Left ventricle myocardium inferior (tissue), 1 donor: Measurements from ENCODE around the gene AIDA. TPM values are rescaled to one million over a fixed set of nuclear protein-coding genes. Genes with fewer than 3 reads are reported as not detected.
"Not testable (repeated sequence)": the region's sequence is repeated elsewhere in the genome, so short reads cannot be mapped to it uniquely, and the experiment has no call there.

Experiments used
- DNase-seq: peaks from one replicate; pipeline ENCODE4 v3.0.0-alpha.2; 2020
- H3K27ac ChIP-seq: fragments of 200-600 bp; replicated peaks from 2 replicates; pipeline ENCODE4 v1.8.0; 2021
- H3K27me3 ChIP-seq: fragments of 200-600 bp; 2 replicates; pipeline ENCODE4 v1.8.0; 2021; ENCODE audit warnings: low read depth
- H3K36me3 ChIP-seq: fragments of 200-600 bp; 2 replicates; pipeline ENCODE4 v1.8.0; 2021
- H3K4me1 ChIP-seq: fragments of 200-600 bp; 2 replicates; pipeline ENCODE4 v1.8.0; 2021
- H3K4me3 ChIP-seq: fragments of 200-600 bp; 2 replicates; pipeline ENCODE4 v1.8.0; 2021; ENCODE audit warnings: mild to moderate bottlenecking, moderate library complexity
- H3K9me3 ChIP-seq: fragments of 200-600 bp; replicated peaks from 2 replicates; pipeline ENCODE4 v1.8.0; 2021
- intact Hi-C: fragments of 100-400 bp; cut with micrococcal nuclease; formaldehyde crosslinking; loops from one replicate; pipeline ENCODE4 v1.11.0; 2022
- total RNA-seq: library from RNA; stranded (reverse); fragmentation: NEBNext Ultra II Directional; extraction: Animal tissue kit (Norgen Biotek cat#: 25700); gene quantifications from one replicate; pipeline ENCODE4 v1.2.1, GENCODE V29; 2021
- TF ChIP-seq, protein P1 (sequence below): fragments of 200-600 bp; IDR thresholded peaks from 2 replicates; pipeline ENCODE4 v1.8.0; 2021; ENCODE audit warnings: antibody characterized with exemption, mild to moderate bottlenecking, borderline replicate concordance
- donor health status: DM: no; HTN: yes; CAD: no; lungs with severe emphysema.

Gene AIDA
- total RNA-seq, 1 donor from 2014 or later, result 46.3 TPM

GRCh38 chr1:222751255-222751654 lies 39.0 kb upstream of the AIDA start:
- DNase-seq, result no peak
- no peaks in the 10 kb centered on the region for H3K27me3 ChIP-seq
- intact Hi-C loops, result no loop called here
- no peaks in the 10 kb centered on the region for H3K9me3 ChIP-seq
- no peak overlapping the region for H3K27ac ChIP-seq
- H3K36me3 ChIP-seq, result no peaks in the 10 kb centered on the region
- H3K4me1 ChIP-seq, result no peaks in the 10 kb centered on the region
- TF ChIP-seq, protein P1, sequence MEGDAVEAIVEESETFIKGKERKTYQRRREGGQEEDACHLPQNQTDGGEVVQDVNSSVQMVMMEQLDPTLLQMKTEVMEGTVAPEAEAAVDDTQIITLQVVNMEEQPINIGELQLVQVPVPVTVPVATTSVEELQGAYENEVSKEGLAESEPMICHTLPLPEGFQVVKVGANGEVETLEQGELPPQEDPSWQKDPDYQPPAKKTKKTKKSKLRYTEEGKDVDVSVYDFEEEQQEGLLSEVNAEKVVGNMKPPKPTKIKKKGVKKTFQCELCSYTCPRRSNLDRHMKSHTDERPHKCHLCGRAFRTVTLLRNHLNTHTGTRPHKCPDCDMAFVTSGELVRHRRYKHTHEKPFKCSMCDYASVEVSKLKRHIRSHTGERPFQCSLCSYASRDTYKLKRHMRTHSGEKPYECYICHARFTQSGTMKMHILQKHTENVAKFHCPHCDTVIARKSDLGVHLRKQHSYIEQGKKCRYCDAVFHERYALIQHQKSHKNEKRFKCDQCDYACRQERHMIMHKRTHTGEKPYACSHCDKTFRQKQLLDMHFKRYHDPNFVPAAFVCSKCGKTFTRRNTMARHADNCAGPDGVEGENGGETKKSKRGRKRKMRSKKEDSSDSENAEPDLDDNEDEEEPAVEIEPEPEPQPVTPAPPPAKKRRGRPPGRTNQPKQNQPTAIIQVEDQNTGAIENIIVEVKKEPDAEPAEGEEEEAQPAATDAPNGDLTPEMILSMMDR, result no peak
- H3K4me3 ChIP-seq, result no peak overlapping the region

DNA sequence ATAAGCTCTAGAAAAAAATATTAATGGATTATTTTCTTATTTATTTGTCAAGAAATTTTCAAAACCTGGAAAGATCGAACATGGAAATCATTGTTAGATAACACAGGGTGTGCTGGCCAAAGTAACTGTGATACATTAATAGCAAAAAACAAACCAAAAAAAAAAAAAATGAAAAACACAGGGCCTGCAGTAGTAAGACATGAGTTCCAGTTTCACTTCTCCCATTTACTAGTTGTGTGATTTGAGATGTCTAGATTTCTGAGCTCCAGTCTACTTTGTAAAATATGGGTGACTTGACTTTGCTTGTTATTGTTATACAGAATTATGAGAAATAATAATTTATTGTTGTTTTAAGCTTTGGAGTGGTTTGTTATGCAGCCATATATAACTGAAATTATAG lies 38.4 kb upstream of the AIDA start:
- DNase-seq, result no peak
- H3K4me3 ChIP-seq, result no peak overlapping the region
- H3K36me3 ChIP-seq, result no peaks in the 10 kb centered on the region
- TF ChIP-seq, protein P1, result no peak
- intact Hi-C loops, result no loop called here
- H3K9me3 ChIP-seq, result no peaks in the 10 kb centered on the region
- no peak overlapping the region for H3K27ac ChIP-seq
- H3K4me1 ChIP-seq, result no peaks in the 10 kb centered on the region
- no peaks in the 10 kb centered on the region for H3K27me3 ChIP-seq

GRCh38 chr1:222749927-222750326 lies 37.6 kb upstream of the AIDA start:
- no peaks in the 10 kb centered on the region for H3K27me3 ChIP-seq
- H3K9me3 ChIP-seq, result no peaks in the 10 kb centered on the region
- no peaks in the 10 kb centered on the region for H3K4me1 ChIP-seq
- no peak overlapping the region for H3K27ac ChIP-seq
- TF ChIP-seq, protein P1, result peak; percentile 17
- no peak for DNase-seq
- intact Hi-C loops, result no loop called here
- no peak overlapping the region for H3K4me3 ChIP-seq
- H3K36me3 ChIP-seq, result no peaks in the 10 kb centered on the region

DNA sequence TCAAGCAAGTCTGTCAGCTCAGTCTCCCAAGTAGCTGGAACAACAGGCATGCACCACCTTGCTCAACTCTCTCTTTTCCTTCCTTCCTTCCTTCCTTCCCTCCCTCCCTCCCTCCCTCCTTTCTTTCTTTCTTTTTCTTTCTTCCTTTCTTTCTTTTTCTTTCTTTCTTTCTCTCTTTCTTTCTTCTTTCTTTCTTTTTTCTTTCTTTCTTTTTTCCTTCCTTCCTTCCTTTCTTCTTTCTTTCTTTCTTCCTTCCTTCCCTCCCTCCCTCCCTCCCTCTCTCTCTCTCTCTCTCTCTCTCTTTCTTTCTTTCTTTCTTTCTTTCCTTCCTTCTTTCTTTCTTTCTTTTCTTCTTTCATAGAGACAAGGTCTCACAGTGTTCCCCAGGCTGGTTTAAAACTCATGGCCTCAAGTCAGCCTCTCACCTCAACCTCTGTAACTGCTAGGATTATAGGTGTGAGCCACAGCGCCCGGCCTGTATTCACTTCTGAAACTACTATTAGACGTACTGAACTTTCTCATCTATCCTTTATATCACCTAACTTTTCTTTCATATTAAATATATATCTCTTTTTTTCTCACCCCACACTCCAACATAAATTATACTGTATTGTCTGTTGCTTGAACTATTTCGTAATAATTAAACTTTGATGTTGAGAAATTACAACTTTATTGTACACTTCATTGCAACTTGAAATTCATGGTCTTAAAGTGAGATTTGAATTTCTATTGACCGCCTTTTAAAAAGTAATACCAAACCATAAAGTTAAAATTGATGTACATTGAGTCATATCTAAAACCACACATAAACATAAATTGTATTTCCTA lies 29.6 kb upstream of the AIDA start:
- intact Hi-C loops, H3K4me1 ChIP-seq, DNase-seq, H3K36me3 ChIP-seq, H3K27me3 ChIP-seq, H3K9me3 ChIP-seq, H3K27ac ChIP-seq, H3K4me3 ChIP-seq: not testable (repeated sequence)

DNA sequence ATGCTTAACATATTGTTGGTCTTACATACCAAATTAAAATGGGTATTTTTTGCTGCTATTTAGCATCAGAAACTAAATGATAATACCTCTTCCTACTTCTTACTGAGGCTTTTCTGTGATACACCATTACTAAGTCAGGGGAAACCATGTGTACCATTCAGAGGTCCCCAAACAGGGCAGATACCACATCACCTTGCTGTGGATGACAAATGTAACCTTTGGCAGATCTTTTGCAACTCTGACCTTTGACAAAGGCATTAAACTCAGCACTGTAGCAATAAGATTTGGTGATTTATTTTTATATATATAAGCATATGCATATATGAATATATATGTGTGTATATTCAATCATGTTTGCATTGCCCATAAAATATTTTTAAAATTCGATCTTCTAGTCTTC lies 27.6 kb upstream of the AIDA start:
- Histone ChIP-seq H3K4me3 (no peak overlapping the region), H3K4me1 (no peaks in the 10 kb centered on the region), H3K27ac (no peak overlapping the region), H3K9me3 (no peaks in the 10 kb centered on the region), H3K27me3 (no peaks in the 10 kb centered on the region), H3K36me3 (peaks cover 15% of the 10 kb centered on the region)
- DNase-seq, result no peak
- TF ChIP-seq, protein P1, result no peak
- intact Hi-C loops, result loop anchor here (5.0 kb wide), 1 partner anchor 352 kb away; no protein-coding TSS in a partner anchor

DNA sequence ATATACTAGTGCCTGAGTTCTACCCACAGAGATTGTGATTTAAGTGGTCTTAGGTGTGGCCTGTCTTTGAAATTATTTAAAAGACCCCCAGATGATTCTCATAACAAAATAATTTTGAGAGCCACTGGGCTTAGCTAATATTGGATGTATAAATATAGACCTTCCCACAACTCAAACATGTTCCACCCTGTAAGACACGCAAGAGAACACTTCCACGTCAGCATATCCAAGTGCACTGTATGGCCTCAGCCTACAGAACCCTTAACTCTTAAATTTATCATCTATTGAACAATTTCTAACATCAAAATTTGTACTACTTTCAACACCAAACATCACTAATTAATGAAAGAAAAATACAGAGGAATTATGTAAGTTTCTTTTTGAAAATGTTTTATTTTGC lies 27.2 kb upstream of the AIDA start:
- DNase-seq, result no peak
- Histone ChIP-seq H3K36me3 (peaks cover 19% of the 10 kb centered on the region), H3K4me1 (no peaks in the 10 kb centered on the region), H3K27me3 (no peaks in the 10 kb centered on the region), H3K4me3 (no peak overlapping the region), H3K9me3 (no peaks in the 10 kb centered on the region), H3K27ac (no peak overlapping the region)
- TF ChIP-seq, protein P1, result no peak
- intact Hi-C loops, result loop anchor here (5.0 kb wide), 1 partner anchor 353 kb away; no protein-coding TSS in a partner anchor
